NCI-H526 treated with DMSO at 0.1 percent for 48 hours (cell line): ENCODE results near the gene RALGPS2.

Source experiments
- DNase-seq: peaks from one replicate; lab custom pipeline; 2025; lab: John Stamatoyannopoulos, UW

RALGPS2 gene

GRCh38 chr1:178921499-178921898 is 196.5 kb downstream of the RALGPS2 start:
- no peak for DNase-seq

DNA sequence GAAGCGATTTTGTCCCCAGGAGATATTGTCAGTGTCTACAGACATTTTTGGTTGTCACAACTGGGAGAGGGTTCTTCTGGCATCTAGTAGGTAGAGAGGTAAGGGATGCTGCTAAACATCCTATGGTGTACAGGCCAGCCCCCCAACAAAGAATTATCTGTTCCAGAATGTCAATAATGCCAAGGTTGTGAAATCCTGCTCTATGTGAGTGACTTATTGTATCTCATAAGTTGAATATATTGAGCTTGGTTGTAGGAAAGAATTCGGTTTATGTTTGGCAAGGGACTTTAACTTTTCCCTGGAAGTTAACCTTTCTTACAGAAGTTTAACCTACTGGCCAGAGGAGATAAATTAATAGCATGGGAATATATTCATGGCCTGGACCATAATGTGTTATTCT is 198.5 kb downstream of the RALGPS2 start:
- DNase-seq: no peak

GRCh38 chr1:178926046-178926445 is 201.0 kb downstream of the RALGPS2 start:
- DNase-seq: no peak

- DNase-seq: no peak
Measured at GRCh38 chr1:178927003-178927402, 202.0 kb downstream of the RALGPS2 start.

GRCh38 chr1:178928041-178928440 is 203.0 kb downstream of the RALGPS2 start:
- no peak for DNase-seq

- no peak for DNase-seq
Measured at GRCh38 chr1:178928976-178929375, 203.9 kb downstream of the RALGPS2 start.

DNA sequence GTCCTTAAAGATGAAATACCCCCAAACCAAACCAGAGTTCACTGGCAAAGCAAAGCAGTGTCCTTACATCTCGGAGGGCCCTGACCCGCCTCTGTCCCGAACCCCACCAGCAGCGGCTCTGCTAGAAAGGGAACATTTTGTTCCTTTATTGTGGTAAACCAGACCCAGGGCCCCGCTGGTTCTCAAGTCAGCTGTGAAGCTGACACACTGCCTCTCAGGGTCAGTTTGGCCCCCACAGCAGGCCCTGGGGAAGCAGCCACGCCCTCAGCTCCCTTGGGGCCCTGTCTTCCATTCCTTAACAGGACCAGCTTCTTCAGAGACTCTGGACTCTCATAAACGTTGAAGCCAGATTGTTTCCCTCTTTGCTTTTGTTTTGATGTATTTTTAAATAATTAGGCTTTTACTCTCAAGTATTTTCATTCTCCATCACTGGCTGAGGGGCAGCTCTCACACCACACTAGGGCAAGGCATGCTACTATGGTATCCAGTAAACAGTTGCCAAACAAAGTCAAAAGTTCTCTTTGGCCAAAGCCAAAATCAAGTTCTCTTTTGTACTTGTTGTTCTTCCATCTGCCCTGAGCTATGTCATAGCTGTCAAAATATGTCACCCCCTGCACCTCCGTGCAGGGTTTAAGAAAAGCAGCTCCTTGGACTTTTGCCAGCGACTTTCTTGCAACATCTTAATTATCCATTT is 207.0 kb downstream of the RALGPS2 start:
- no peak for DNase-seq

GRCh38 chr1:178932552-178932906 is 207.5 kb downstream of the RALGPS2 start:
- DNase-seq: no peak

- no peak for DNase-seq
Measured at GRCh38 chr1:178933105-178933561, 208.1 kb downstream of the RALGPS2 start.

- no peak for DNase-seq
Measured at GRCh38 chr1:178933709-178934490, 208.9 kb downstream of the RALGPS2 start.

GRCh38 chr1:178934546-178934945 is 209.5 kb downstream of the RALGPS2 start:
- DNase-seq: no peak

GRCh38 chr1:178935610-178936009 is 210.6 kb downstream of the RALGPS2 start:
- DNase-seq: no peak

DNA sequence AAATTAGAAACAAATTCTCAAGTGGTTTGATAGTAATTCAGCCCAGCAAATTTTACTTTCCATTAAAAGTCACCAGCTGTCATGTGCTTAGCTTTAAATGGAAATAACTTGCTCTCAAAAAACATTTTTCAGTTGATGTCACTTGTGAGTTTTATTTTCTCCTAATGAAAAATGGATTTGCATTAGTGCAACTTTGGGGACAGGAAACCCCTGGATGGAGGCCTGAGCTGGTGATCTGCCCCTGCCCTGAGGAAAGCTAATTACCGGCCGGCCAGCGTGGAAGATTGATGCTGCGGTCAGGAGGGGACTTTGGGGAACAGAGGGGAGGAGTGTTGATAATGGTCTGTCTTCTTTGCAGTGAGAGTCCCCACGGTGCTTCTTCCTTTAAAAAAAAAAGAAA is 212.7 kb downstream of the RALGPS2 start:
- no peak for DNase-seq

DNA sequence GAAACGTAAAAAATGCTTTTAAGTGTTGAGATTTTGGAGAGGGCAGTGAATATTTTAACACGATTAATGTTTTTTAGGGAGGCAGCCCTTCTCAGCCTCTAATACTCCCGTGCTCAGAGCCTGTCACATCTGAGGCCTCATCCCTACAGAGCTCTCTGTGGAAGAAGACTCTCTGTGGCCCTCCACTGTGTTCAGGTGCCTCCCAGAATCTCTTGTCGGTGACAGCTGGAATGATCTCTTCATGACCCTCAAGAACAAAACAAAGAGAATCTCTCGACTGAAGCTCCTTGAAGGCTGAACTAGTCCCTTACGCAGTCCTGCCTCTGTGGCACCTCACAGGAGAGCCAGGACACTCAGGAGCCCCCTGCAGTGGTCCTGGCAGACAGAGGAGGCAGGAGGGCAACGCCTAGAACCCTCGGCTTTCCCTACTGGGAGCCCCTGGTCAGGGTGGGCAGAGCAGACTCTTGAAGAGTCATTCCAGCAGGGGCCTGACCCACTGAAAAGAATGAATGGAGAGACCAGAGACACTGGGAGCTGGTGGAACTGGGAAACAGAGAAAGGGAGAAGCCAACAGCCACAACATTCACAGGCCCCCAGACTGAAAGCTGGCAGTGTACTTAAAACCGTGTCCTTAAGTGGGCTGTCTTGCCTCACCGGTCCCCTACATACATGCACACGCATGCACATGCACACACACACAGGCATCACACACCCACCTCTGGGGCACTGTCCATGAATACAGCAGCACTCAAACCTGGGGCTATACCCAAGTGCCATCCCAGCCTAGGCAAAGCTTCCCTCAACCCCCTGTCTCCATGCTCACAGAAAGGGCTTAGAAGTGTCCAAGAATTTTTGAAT is 213.3 kb downstream of the RALGPS2 start:
- DNase-seq: no peak

- DNase-seq: no peak
Measured at GRCh38 chr1:178938959-178939317, 213.9 kb downstream of the RALGPS2 start.

DNA sequence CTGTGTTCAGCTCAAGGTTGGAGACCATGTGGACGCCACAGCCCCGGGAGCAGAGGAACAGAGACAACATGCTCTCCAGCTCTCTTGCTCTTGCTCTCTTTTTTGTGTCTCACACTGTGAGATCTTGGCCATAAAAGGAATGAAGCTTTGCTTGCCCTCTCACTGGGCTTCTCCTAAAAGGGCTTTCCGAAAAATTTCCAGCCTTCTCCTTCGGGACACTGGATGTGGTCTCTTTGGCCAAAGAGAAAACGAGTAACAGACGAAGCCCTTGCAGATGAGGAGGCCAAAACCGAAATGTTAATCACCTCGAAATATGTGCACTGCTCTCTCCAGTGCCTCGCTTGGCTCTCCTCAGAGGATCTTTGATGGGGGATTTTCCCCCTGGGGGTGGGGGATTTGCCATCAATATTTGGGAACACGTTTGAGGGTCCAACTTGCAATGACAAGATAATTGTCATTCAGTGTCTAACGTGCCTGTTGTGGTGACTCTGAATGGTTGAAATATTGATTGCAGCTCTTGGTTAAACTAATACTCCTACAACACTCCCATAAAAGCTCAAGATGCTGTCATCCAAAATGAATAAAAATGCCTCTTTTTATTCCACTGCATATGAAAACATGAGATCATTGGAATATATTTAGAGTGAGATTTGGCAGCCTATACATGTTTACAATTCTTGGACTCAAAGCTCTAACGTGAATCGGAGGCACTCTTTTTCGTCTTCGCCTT is 214.5 kb downstream of the RALGPS2 start:
- DNase-seq: no peak

DNA sequence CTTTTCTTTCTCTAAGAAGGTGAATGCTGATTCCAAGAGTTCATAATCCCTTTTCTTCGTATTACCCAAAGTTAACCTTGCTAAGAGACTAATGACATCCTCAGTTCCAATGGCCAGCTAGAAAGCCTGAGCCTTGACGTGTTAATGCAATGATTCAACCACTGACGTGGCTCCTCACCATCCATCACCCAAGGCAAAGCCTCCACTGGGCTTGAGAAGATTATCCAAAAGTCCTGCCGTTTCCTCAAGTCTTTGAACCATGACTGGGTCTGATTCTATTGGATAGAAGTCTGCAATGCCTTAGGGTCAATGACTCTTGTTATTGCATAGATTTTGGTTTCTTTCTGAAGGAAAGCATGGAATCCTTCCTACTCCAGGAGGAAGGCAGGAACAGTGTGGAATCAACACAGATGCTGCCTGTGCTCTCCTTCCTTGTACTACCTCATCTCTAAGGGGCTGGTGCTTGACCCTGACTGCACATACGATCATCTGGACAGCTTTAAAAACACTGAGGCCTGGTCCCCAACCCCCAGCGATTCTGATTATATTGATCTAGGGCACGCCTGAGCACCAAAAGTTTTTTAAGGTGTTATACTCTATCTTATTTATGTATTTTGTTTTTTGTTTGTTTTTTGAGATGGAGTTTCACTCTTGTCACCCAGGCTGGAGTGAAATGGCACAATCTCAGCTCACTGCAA is 215.2 kb downstream of the RALGPS2 start:
- DNase-seq: no peak

DNA sequence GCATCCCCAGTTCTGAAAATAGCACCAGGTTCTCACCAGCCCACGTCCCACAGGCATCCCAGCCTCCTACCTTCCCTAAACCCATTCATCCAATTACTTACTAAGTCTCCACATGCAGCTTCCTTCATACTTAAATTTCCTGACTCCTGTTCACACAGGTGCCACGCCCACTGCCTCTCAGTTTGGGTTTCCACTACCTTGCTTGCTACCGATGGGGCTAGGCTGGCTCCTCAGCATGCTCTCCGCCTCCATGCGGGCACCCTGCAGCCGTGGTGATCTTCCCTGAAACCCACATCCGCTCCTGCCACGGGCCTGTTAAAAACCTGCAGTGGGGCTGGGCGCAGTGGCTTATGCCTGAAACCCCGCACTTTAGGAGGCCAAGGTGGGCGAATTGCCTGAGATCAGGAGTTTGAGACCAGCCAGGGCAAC is 216.2 kb downstream of the RALGPS2 start:
- DNase-seq: no peak

DNA sequence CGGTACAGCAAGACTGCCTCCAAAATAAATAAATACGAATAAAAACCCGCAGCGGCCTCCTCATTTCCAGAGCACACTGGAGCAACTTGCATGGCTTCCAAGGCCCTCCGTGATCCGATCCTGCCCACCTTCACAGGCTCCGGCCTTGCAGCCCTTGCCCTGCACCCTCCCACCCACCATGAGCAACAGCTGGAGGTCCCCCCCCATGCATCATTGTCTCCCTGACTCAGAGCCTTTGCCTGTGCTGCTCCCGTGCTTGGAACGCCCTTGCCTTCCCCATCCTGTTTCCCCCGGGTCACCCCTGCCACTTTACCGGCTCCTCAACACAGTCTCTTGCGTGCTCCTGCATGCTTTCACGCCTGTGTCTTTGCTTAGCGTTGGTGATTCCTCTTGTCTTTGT is 216.8 kb downstream of the RALGPS2 start:
- DNase-seq: no peak

GRCh38 chr1:178942285-178943198 is 217.5 kb downstream of the RALGPS2 start:
- no peak for DNase-seq
